Naive B cell (primary cell): ENCODE results near the gene GIT2. TPM values are rescaled to one million over a fixed set of nuclear protein-coding genes. Genes with fewer than 3 reads are reported as not detected.
A peak's percentile ranks its signal among the peaks of the same experiment; 100 is the strongest.

Experiments used
- ATAC-seq, 2 donors: fragments of 150-1000 bp; cut with Tn5 transposase; 2 replicates each; pipeline ENCODE4 v1.10.0; 2021; ENCODE audit warnings: low read depth in 2 of 2, mild to moderate bottlenecking in 2 of 2, moderate library complexity in 2 of 2
- DNase-seq: peaks from one replicate; pipeline ENCODE4 v3.0.0; 2022
- H3K27ac Mint-ChIP-seq, 6 donors: one replicate each; pipeline ENCODE4 v1.8.0; 2020 to 2022; ENCODE audit warnings: mild to moderate bottlenecking in 6 of 6, mixed read lengths in 6 of 6, moderate library complexity in 5 of 6, inconsistent platforms in 2 of 6
- H3K27me3 Mint-ChIP-seq, 3 donors: one replicate each; pipeline ENCODE4 v1.8.0; 2021 to 2022; ENCODE audit warnings: mixed read lengths in 3 of 3, mild to moderate bottlenecking in 1 of 3
- H3K36me3 Mint-ChIP-seq, 2 donors: one replicate each; pipeline ENCODE4 v1.8.0; 2020 to 2022; ENCODE audit warnings: mixed read lengths in 2 of 2, inconsistent platforms in 1 of 2, mild to moderate bottlenecking in 1 of 2
- H3K4me1 Mint-ChIP-seq, 3 donors: one replicate each; pipeline ENCODE4 v1.8.0; 2020 to 2022; ENCODE audit warnings: mixed read lengths in 3 of 3, inconsistent platforms in 1 of 3, mild to moderate bottlenecking in 1 of 3, moderate library complexity in 1 of 3
- H3K4me3 Mint-ChIP-seq, 8 donors: one replicate each; pipeline ENCODE4 v1.8.0; 2020 to 2022; ENCODE audit warnings: mild to moderate bottlenecking in 8 of 8, mixed read lengths in 8 of 8, moderate library complexity in 8 of 8, inconsistent platforms in 2 of 8
- H3K9me3 Mint-ChIP-seq, 7 donors: one replicate each; pipeline ENCODE4 v1.8.0; 2020 to 2022; ENCODE audit warnings: mixed read lengths in 7 of 7, mild to moderate bottlenecking in 5 of 7, inconsistent platforms in 2 of 7, moderate library complexity in 1 of 7
- polyA plus RNA-seq, 6 donors: library from polyadenylated mRNA; unstranded; fragments of 300-500 nt; fragmentation: Illumina TruSeq; gene quantifications; one replicate each; pipeline ENCODE4 v1.2.3, GENCODE V29; 2021; ENCODE audit warnings: low read depth in 6 of 6

GIT2 gene
- polyA plus RNA-seq, 6 donors from 2014 or later = 95.1 to 129 (median 101) TPM

- no peaks in the 10 kb centered on the region for H3K9me3 Mint-ChIP-seq
- peak overlapping the region; percentile 97 to 100 (median 99) for H3K4me3 Mint-ChIP-seq
- ATAC-seq (peak in 1 of 2 donors; percentile 2), DNase-seq (peak; percentile 24)
- peak overlapping the region; percentile 96 to 99 (median 98) for H3K27ac Mint-ChIP-seq
- H3K36me3 Mint-ChIP-seq = peaks cover 0 to 5% of the 10 kb centered on the region in 2 donors
- no peaks in the 10 kb centered on the region for H3K27me3 Mint-ChIP-seq
- H3K4me1 Mint-ChIP-seq = peaks cover 43 to 82% (median 54%) of the 10 kb centered on the region in 3 donors
Measured at GRCh38 chr12:109999983-110000505, 3.9 kb upstream of the GIT2 start.

GRCh38 chr12:109999649-109999971, 3.4 kb upstream of the GIT2 start:
- Mint-ChIP-seq H3K4me3 (peak overlapping the region; percentile 97 to 100 (median 99)), H3K27me3 (no peaks in the 10 kb centered on the region), H3K9me3 (no peaks in the 10 kb centered on the region), H3K27ac (peak overlapping the region; percentile 96 to 99 (median 98)), H3K4me1 (peaks cover 46 to 78% (median 57%) of the 10 kb centered on the region in 3 donors), H3K36me3 (peaks cover 0 to 5% of the 10 kb centered on the region in 2 donors)
- DNase-seq (no peak), ATAC-seq (no peak)

- ATAC-seq (peak; percentile 58 to 62), DNase-seq (peak; percentile 93)
- Mint-ChIP-seq H3K36me3 (peaks cover 0 to 5% of the 10 kb centered on the region in 2 donors), H3K4me1 (peaks cover 48 to 77% (median 58%) of the 10 kb centered on the region in 3 donors), H3K9me3 (no peaks in the 10 kb centered on the region), H3K27ac (peak within 1 kb of the TSS; percentile 98 to 100 (median 99)), H3K4me3 (peak within 1 kb of the TSS; percentile 97 to 100 (median 99)), H3K27me3 (no peaks in the 10 kb centered on the region)
Measured at GRCh38 chr12:109998904-109999648, 2.9 kb upstream of the GIT2 start, which contains the start of gene ANKRD13A. Gene ANKRD13A (plus strand): TSS chr12:109999430. CDS start chr12:109999689, 259 bp downstream.

- Mint-ChIP-seq H3K27ac (peak overlapping the region; percentile 98 to 100 (median 99)), H3K4me1 (peaks cover 46 to 77% (median 56%) of the 10 kb centered on the region in 3 donors), H3K4me3 (peak overlapping the region; percentile 91 to 99 (median 96)), H3K36me3 (peaks cover 0 to 5% of the 10 kb centered on the region in 2 donors), H3K9me3 (no peaks in the 10 kb centered on the region), H3K27me3 (no peaks in the 10 kb centered on the region)
- no peak for DNase-seq
- ATAC-seq = no peak
Measured at GRCh38 chr12:109998241-109998903, 2.2 kb upstream of the GIT2 start.

- ATAC-seq (no peak), DNase-seq (no peak)
- peak overlapping the region; percentile 41 to 99 (median 92) for H3K4me3 Mint-ChIP-seq
- no peaks in the 10 kb centered on the region for H3K9me3 Mint-ChIP-seq
- H3K4me1 Mint-ChIP-seq = peaks cover 38 to 78% (median 51%) of the 10 kb centered on the region in 3 donors
- no peaks in the 10 kb centered on the region for H3K27me3 Mint-ChIP-seq
- H3K36me3 Mint-ChIP-seq = no peaks in the 10 kb centered on the region
- H3K27ac Mint-ChIP-seq = peak overlapping the region; percentile 2 to 98 (median 70)
Measured at GRCh38 chr12:109997393-109997792, 1.2 kb upstream of the GIT2 start.

- peak overlapping the region; percentile 90 to 98 (median 94) for H3K4me3 Mint-ChIP-seq
- H3K27ac Mint-ChIP-seq = peak overlapping the region in 5 of 6 donors; percentile 76 to 94 (median 93)
- H3K27me3 Mint-ChIP-seq = no peaks in the 10 kb centered on the region
- no peak for ATAC-seq
- no peaks in the 10 kb centered on the region for H3K36me3 Mint-ChIP-seq
- H3K9me3 Mint-ChIP-seq = no peaks in the 10 kb centered on the region
- peaks cover 41 to 78% (median 53%) of the 10 kb centered on the region in 3 donors for H3K4me1 Mint-ChIP-seq
- DNase-seq = no peak
Measured at GRCh38 chr12:109996483-109996853, 300 bp upstream of the GIT2 start.

GRCh38 chr12:109995361-109995685, 845 bp downstream of the GIT2 start:
- H3K9me3 Mint-ChIP-seq = no peaks in the 10 kb centered on the region
- H3K4me1 Mint-ChIP-seq = peaks cover 41 to 77% (median 48%) of the 10 kb centered on the region in 3 donors
- no peak for DNase-seq

GRCh38 chr12:109994401-109995175, 1.6 kb downstream of the GIT2 start:
- Mint-ChIP-seq H3K4me1 (peaks cover 41 to 74% (median 44%) of the 10 kb centered on the region in 3 donors), H3K9me3 (no peaks in the 10 kb centered on the region)
- ATAC-seq = peak; percentile 13 to 16

More at GRCh38 chr12:109995361-109995685, 845 bp downstream of the GIT2 start:
- ATAC-seq = no peak
- Mint-ChIP-seq H3K4me3 (peak overlapping the region; percentile 93 to 98 (median 96)), H3K27ac (peak overlapping the region; percentile 76 to 97 (median 94)), H3K36me3 (no peaks in the 10 kb centered on the region), H3K27me3 (no peaks in the 10 kb centered on the region)

GRCh38 chr12:109993091-109993490, 3.1 kb downstream of the GIT2 start:
- peak overlapping the region in 6 of 8 donors; percentile 42 to 96 (median 94) for H3K4me3 Mint-ChIP-seq
- ATAC-seq (no peak), DNase-seq (no peak)
- H3K36me3 Mint-ChIP-seq = peaks cover 0 to 9% of the 10 kb centered on the region in 2 donors
- peaks cover 36 to 70% (median 41%) of the 10 kb centered on the region in 3 donors for H3K4me1 Mint-ChIP-seq
- no peaks in the 10 kb centered on the region for H3K9me3 Mint-ChIP-seq
- peak overlapping the region in 5 of 6 donors; percentile 18 to 97 (median 54) for H3K27ac Mint-ChIP-seq
- H3K27me3 Mint-ChIP-seq = no peaks in the 10 kb centered on the region

More at GRCh38 chr12:109994401-109995175, 1.6 kb downstream of the GIT2 start:
- Mint-ChIP-seq H3K27ac (peak overlapping the region; percentile 76 to 97 (median 94)), H3K27me3 (no peaks in the 10 kb centered on the region), H3K36me3 (peaks cover 0 to 2% of the 10 kb centered on the region in 2 donors), H3K4me3 (peak overlapping the region; percentile 93 to 98 (median 96))
- DNase-seq = peak; percentile 56

- DNase-seq (no peak), ATAC-seq (no peak)
- H3K36me3 Mint-ChIP-seq = peaks cover 0 to 9% of the 10 kb centered on the region in 2 donors
- peak overlapping the region in 5 of 6 donors; percentile 12 to 70 (median 69) for H3K27ac Mint-ChIP-seq
- peaks cover 26 to 56% (median 31%) of the 10 kb centered on the region in 3 donors for H3K4me1 Mint-ChIP-seq
- no peaks in the 10 kb centered on the region for H3K27me3 Mint-ChIP-seq
- no peaks in the 10 kb centered on the region for H3K9me3 Mint-ChIP-seq
- H3K4me3 Mint-ChIP-seq = peak overlapping the region in 1 of 8 donors; percentile 61
Measured at GRCh38 chr12:109991586-109991985, 4.6 kb downstream of the GIT2 start.

- Mint-ChIP-seq H3K4me1 (peaks cover 20 to 47% (median 29%) of the 10 kb centered on the region in 3 donors), H3K36me3 (peaks cover 6 to 9% of the 10 kb centered on the region in 2 donors)
Measured at GRCh38 chr12:109989380-109989779, 6.8 kb downstream of the GIT2 start.

GRCh38 chr12:109988903-109989302, 7.3 kb downstream of the GIT2 start:
- peak overlapping the region in 1 of 6 donors; percentile 75 for H3K27ac Mint-ChIP-seq
- no peak overlapping the region for H3K4me3 Mint-ChIP-seq
- ATAC-seq = no peak
- H3K4me1 Mint-ChIP-seq = peaks cover 18 to 42% (median 26%) of the 10 kb centered on the region in 3 donors
- H3K9me3 Mint-ChIP-seq = no peaks in the 10 kb centered on the region
- peaks cover 6 to 9% of the 10 kb centered on the region in 2 donors for H3K36me3 Mint-ChIP-seq
- no peak for DNase-seq
- H3K27me3 Mint-ChIP-seq = no peaks in the 10 kb centered on the region

More at GRCh38 chr12:109989380-109989779, 6.8 kb downstream of the GIT2 start:
- DNase-seq (no peak), ATAC-seq (no peak)
- Mint-ChIP-seq H3K9me3 (no peaks in the 10 kb centered on the region), H3K27ac (peak overlapping the region in 3 of 6 donors; percentile 12 to 75 (median 45)), H3K27me3 (no peaks in the 10 kb centered on the region), H3K4me3 (no peak overlapping the region)
